CD8-positive, alpha-beta memory T cell (primary cell): ENCODE data around the gene ACADS. TPM values are rescaled to one million over a fixed set of nuclear protein-coding genes. Genes with fewer than 3 reads are reported as not detected.

Experiments
- CTCF ChIA-PET: fragments of 350-600 bp; sonication (Branson Sonifier 250); formaldehyde crosslinking; loops from one replicate; lab custom pipeline; 2021; ENCODE audit warnings: antibody characterized with exemption; lab: Charles Lee
- POLR2A ChIA-PET: fragments of 350-600 bp; sonication (Branson Sonifier 250); formaldehyde crosslinking; loops from one replicate; lab custom pipeline; 2021; ENCODE audit warnings: antibody characterized with exemption; lab: Charles Lee
- DNase-seq, 5 donors: peaks; one replicate each; pipeline versions ENCODE4 v3.0.0 to v3.0.0-alpha.2; 2020 to 2022; ENCODE audit warnings: mixed read lengths in 1 of 5
- H3K27ac ChIP-seq: one replicate; pipeline ENCODE4 v1.7.0; 2013; ENCODE audit warnings: low read depth, mild to moderate bottlenecking, low read length, moderate library complexity
- H3K27me3 ChIP-seq: 2 replicates; pipeline ENCODE4 v1.7.0; 2013; ENCODE audit warnings: low read length, mild to moderate bottlenecking; ENCODE audit not compliant: insufficient read depth, poor library complexity, severe bottlenecking
- H3K36me3 ChIP-seq: 2 replicates; pipeline ENCODE4 v1.7.0; 2013; ENCODE audit warnings: mild to moderate bottlenecking, low read length, moderate library complexity; ENCODE audit not compliant: insufficient read depth
- H3K4me1 ChIP-seq: 2 replicates; pipeline ENCODE4 v1.7.0; 2013; ENCODE audit warnings: mild to moderate bottlenecking, low read length, moderate library complexity; ENCODE audit not compliant: insufficient read depth
- H3K4me3 ChIP-seq: 2 replicates; pipeline ENCODE4 v1.7.0; 2013; ENCODE audit warnings: mild to moderate bottlenecking, low read length
- H3K9me3 ChIP-seq: 2 replicates; pipeline ENCODE4 v1.7.0; 2013; ENCODE audit warnings: mild to moderate bottlenecking, low read length
- H3K27ac Mint-ChIP-seq, 8 donors: one replicate each; pipeline ENCODE4 v1.8.0; 2020 to 2021; ENCODE audit warnings: mixed read lengths in 8 of 8, mild to moderate bottlenecking in 6 of 8, inconsistent platforms in 3 of 8, moderate library complexity in 3 of 8
- H3K27me3 Mint-ChIP-seq, 2 donors: one replicate each; pipeline ENCODE4 v1.8.0; 2020 to 2021; ENCODE audit warnings: mixed read lengths in 2 of 2, mild to moderate bottlenecking in 1 of 2, moderate library complexity in 1 of 2
- H3K36me3 Mint-ChIP-seq, 3 donors: one replicate each; pipeline ENCODE4 v1.8.0; 2020 to 2021; ENCODE audit warnings: mixed read lengths in 3 of 3, inconsistent platforms in 1 of 3, mild to moderate bottlenecking in 1 of 3
- H3K4me1 Mint-ChIP-seq, 3 donors: one replicate each; pipeline ENCODE4 v1.8.0; 2020 to 2021; ENCODE audit warnings: mixed read lengths in 3 of 3, inconsistent platforms in 1 of 3, mild to moderate bottlenecking in 1 of 3
- H3K4me3 Mint-ChIP-seq, 7 donors: one replicate each; pipeline ENCODE4 v1.8.0; 2020 to 2021; ENCODE audit warnings: mixed read lengths in 7 of 7, mild to moderate bottlenecking in 6 of 7, moderate library complexity in 4 of 7, inconsistent platforms in 2 of 7
- H3K9me3 Mint-ChIP-seq, 5 donors: one replicate each; pipeline ENCODE4 v1.8.0; 2020 to 2022; ENCODE audit warnings: mixed read lengths in 5 of 5, mild to moderate bottlenecking in 3 of 5, moderate library complexity in 2 of 5, inconsistent platforms in 1 of 5
- polyA plus RNA-seq: library from polyadenylated mRNA; unstranded; fragments of 300-500 nt; fragmentation: Illumina TruSeq; gene quantifications from one replicate; pipeline ENCODE4 v1.2.3, GENCODE V29; 2021
- total RNA-seq, 2 experiments: library from RNA; stranded (reverse); gene quantifications; one replicate each; pipeline ENCODE4 v1.2.3, GENCODE V29; 2021

Gene ACADS
- total and polyA plus RNA-seq, 3 experiments from 2014 or later = 11.2 to 19.7 (median 12.1) TPM

DNA sequence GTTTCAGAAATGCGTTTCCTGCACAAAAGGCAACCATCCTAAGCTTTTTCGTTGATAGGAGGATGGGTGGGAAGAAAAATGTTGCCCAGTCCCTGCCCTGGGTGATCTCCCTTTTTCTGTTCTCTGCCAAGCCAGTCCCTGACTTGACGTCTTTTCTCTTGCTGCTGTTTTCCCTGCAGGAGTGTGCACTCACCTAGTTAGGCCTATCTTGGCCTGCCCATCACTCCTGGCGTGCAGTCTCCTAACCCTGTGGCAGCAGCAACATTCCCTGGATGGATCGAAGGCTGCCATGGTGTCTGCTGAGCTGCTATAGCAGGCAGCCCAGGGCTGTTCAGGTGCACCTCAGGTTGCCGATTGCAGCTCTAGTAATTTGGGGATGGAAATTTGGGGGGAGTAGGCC is 14.2 kb upstream of the ACADS start:
- H3K27me3 ChIP-seq = no peaks in the 10 kb centered on the region
- POLR2A ChIA-PET = interaction anchor here (1.0 kb wide), 1 partner anchor 130 kb away, joined by 4 read pairs; the partner anchor contains the start of gene POP5
- peaks cover 6 to 31% (median 10%) of the 10 kb centered on the region in 3 donors for H3K36me3 Mint-ChIP-seq

DNA sequence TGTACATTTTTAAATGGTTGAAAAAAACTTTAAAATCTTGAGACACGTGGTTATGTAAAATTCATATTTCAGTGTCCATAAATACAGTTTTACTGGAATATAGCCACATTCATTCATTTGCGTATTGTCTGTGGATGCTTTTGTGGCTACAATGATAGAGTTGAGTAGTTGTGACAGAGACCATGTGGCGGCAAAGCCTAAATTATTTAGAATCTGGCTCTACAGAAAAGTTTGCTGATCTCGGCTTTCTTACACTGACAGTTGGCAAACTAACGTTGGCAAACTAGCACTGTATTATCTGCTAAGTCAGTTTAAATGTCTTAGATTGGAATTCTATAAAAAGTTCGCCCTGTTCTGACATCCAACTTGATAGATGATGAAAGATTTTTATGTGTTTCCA is 13.0 kb upstream of the ACADS start:
- Mint-ChIP-seq H3K4me1 (peaks cover 37 to 51% (median 39%) of the 10 kb centered on the region in 3 donors), H3K4me3 (peak overlapping the region in 4 of 7 donors; percentile 92 to 97 (median 92))
- CTCF ChIA-PET = interaction anchor here (4.3 kb wide), 1 partner anchor 64 kb away, joined by 26 read pairs; no protein-coding TSS in a partner anchor

More for the DNA sequence above, 14.2 kb upstream of the ACADS start:
- Histone ChIP-seq H3K27ac (no peak overlapping the region), H3K4me1 (peaks cover 25% of the 10 kb centered on the region), H3K9me3 (no peaks in the 10 kb centered on the region), H3K36me3 (no peaks in the 10 kb centered on the region), H3K4me3 (peak overlapping the region; percentile 71)
- peak overlapping the region; percentile 82 to 97 (median 92) for H3K4me3 Mint-ChIP-seq
- H3K9me3 Mint-ChIP-seq = no peaks in the 10 kb centered on the region
- DNase-seq = no peak
- CTCF ChIA-PET = interaction anchor here (1.2 to 4.3 kb wide), 5 partner anchors 13 to 130 kb away, joined by 4 to 26 read pairs (median 4); partner anchors contain the start of gene POP5
- H3K27ac Mint-ChIP-seq = peak overlapping the region; percentile 66 to 95 (median 92)
- H3K4me1 Mint-ChIP-seq = peaks cover 37 to 51% (median 37%) of the 10 kb centered on the region in 3 donors
- H3K27me3 Mint-ChIP-seq = no peaks in the 10 kb centered on the region

DNA sequence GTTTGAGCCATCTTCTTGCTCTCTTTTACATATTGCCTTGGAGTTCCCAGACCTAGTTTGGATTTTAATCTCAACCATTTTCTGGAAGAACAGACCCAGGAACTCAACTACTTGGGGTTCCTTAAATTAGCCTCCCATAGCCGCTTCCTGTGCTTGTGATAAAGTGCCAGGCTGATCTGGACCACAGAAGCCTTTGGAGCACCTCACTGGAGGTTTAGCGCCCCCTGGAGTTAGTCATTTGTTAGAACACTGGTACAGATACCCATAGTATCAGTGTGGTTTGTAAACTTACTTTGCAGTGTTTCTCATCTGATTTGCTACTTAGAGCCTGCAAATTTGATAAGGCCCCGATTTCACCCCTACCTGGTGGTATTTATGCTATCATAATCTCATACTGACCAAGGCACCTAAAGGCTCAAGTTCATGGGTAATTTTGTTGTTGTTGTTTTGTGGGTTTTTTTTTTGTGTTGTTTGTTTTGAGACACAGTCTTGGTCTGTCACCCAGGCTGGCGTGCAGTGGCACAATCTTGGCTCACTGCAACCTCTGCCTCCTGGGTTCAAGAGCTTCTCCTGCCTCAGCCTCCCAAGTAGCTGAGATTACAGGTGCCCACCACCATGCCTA is 11.7 kb upstream of the ACADS start:
- H3K9me3 Mint-ChIP-seq = no peaks in the 10 kb centered on the region
- ChIA-PET CTCF (interaction anchor here (0.9 to 2.0 kb wide), 4 partner anchors 15 to 70 kb away, joined by 3 to 10 read pairs (median 5); no protein-coding TSS in a partner anchor), POLR2A (interaction anchor here (0.7 kb wide), 1 partner anchor 178 kb away, joined by 3 read pairs; no protein-coding TSS in a partner anchor)
- H3K4me3 Mint-ChIP-seq = peak overlapping the region in 4 of 7 donors; percentile 49 to 83 (median 50)
- DNase-seq = peak; percentile 64 to 80 (median 72)
- H3K36me3 ChIP-seq = peaks cover 7% of the 10 kb centered on the region
- H3K27ac Mint-ChIP-seq = peak overlapping the region; percentile 7 to 94 (median 80)
- no peaks in the 10 kb centered on the region for H3K9me3 ChIP-seq
- no peak overlapping the region for H3K27ac ChIP-seq
- H3K4me1 ChIP-seq = peaks cover 25% of the 10 kb centered on the region
- H3K27me3 ChIP-seq = no peaks in the 10 kb centered on the region
- H3K4me1 Mint-ChIP-seq = peaks cover 34 to 48% (median 37%) of the 10 kb centered on the region in 3 donors
- H3K4me3 ChIP-seq = no peak overlapping the region
- peaks cover 9 to 54% (median 18%) of the 10 kb centered on the region in 3 donors for H3K36me3 Mint-ChIP-seq
- no peaks in the 10 kb centered on the region for H3K27me3 Mint-ChIP-seq

More for the DNA sequence above, 13.0 kb upstream of the ACADS start:
- Histone ChIP-seq H3K27me3 (no peaks in the 10 kb centered on the region), H3K36me3 (no peaks in the 10 kb centered on the region), H3K4me1 (peaks cover 25% of the 10 kb centered on the region), H3K9me3 (no peaks in the 10 kb centered on the region), H3K4me3 (no peak overlapping the region), H3K27ac (no peak overlapping the region)
- DNase-seq = no peak
- POLR2A ChIA-PET = no interaction called here
- peak overlapping the region in 5 of 8 donors; percentile 8 to 93 (median 92) for H3K27ac Mint-ChIP-seq
- H3K36me3 Mint-ChIP-seq = peaks cover 9 to 42% (median 15%) of the 10 kb centered on the region in 3 donors
- H3K9me3 Mint-ChIP-seq = no peaks in the 10 kb centered on the region
- no peaks in the 10 kb centered on the region for H3K27me3 Mint-ChIP-seq

DNA sequence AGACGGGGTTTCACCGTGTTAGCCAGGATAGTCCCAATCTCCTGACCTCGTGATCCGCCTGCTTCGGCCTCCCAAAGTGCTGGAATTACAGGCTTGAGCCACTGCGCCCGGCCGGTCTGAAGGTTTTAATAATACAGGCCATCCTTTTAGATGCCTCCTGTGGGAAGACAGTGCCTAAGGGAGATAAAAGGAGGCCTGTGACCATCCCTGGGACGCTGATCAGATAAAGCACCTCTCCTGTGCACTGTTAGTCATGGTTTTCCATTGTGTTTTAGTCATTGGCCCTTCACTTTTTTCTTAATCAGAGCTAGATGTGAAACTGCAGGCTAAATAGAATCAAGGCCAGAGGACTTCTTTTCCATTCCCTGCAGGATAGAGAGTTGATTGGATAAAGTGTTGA is 7.6 kb upstream of the ACADS start:
- Histone ChIP-seq H3K4me1 (peaks cover 6% of the 10 kb centered on the region), H3K36me3 (peaks cover 25% of the 10 kb centered on the region), H3K27ac (no peak overlapping the region), H3K4me3 (no peak overlapping the region), H3K27me3 (no peaks in the 10 kb centered on the region), H3K9me3 (no peaks in the 10 kb centered on the region)
- peak overlapping the region in 3 of 8 donors; percentile 9 to 72 (median 30) for H3K27ac Mint-ChIP-seq
- H3K4me1 Mint-ChIP-seq = peaks cover 10 to 17% (median 10%) of the 10 kb centered on the region in 3 donors
- peaks cover 23 to 88% (median 35%) of the 10 kb centered on the region in 3 donors for H3K36me3 Mint-ChIP-seq
- DNase-seq = no peak
- ChIA-PET CTCF (no interaction called here), POLR2A (no interaction called here)
- no peaks in the 10 kb centered on the region for H3K27me3 Mint-ChIP-seq
- H3K9me3 Mint-ChIP-seq = no peaks in the 10 kb centered on the region
- no peak overlapping the region for H3K4me3 Mint-ChIP-seq

DNA sequence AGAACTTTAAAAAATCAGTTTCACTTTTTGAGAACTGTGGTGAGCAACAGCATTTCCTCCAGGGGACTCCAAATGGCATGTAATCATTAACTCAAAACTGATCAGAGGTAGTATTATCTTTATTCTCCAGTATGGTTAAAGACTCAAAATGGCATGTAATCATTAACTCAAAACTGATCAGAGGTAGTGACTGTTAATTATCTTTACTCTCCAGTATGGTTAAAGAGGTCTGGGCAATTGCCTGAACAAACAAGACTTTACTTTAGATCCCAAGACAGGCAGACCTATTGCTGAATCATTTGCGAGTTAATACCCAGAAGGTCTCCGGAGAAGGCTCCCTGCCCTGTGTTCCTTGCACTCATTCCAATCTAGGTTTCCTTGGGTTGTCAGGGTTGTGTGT is 6.6 kb upstream of the ACADS start:
- no peak overlapping the region for H3K27ac ChIP-seq
- CTCF ChIA-PET = no interaction called here
- peak overlapping the region in 2 of 8 donors; percentile 27 to 32 for H3K27ac Mint-ChIP-seq

DNA sequence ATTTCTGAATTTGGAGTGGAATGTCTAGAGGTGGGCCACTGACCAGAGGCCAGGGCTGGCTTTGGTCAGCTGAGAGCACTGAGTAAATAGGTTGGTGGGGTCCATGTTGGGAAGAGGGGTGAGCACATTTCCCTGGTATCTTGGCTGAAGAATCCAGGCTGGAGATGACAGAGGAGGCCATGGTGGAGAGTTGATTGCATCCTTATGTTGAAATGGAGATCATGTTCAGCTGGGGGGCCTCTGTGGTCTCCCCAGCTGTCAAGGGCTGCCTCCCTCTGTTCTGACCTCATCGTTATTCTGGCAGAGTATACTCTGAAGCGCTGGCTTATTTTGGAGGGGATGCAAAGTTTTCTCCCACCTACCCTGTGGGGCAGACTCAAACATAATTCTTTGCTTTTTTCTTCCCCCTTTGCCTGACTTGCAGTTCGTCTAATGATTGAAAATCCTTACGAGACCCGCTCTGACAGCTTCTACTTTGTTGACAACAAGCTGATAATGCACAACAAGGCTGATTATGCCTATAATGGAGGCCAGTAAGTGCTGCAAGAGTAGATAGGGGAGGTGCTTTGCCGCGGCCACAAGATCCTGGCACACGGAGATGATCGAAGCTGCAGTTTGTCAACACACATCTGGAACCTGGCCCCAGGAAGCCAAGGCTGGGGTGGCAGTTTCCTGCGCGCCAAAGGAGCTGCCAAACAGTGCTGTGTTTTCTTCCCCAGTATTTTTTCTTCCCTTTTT is 6.0 kb upstream of the ACADS start:
- H3K36me3 ChIP-seq = peaks cover 25% of the 10 kb centered on the region
- Mint-ChIP-seq H3K27me3 (no peaks in the 10 kb centered on the region), H3K27ac (peak overlapping the region in 1 of 8 donors; percentile 27), H3K9me3 (no peaks in the 10 kb centered on the region), H3K4me3 (no peak overlapping the region), H3K4me1 (peaks cover 2 to 5% (median 5%) of the 10 kb centered on the region in 3 donors), H3K36me3 (peaks cover 19 to 82% (median 33%) of the 10 kb centered on the region in 3 donors)
- no peaks in the 10 kb centered on the region for H3K27me3 ChIP-seq
- no peaks in the 10 kb centered on the region for H3K4me1 ChIP-seq
- no peak overlapping the region for H3K4me3 ChIP-seq
- CTCF ChIA-PET = interaction anchor here (2.0 kb wide), 1 partner anchor 70 kb away, joined by 6 read pairs; no protein-coding TSS in a partner anchor
- no peak for DNase-seq
- POLR2A ChIA-PET = no interaction called here
- no peak overlapping the region for H3K27ac ChIP-seq
- no peaks in the 10 kb centered on the region for H3K9me3 ChIP-seq

More for the DNA sequence above, 6.6 kb upstream of the ACADS start:
- Mint-ChIP-seq H3K9me3 (no peaks in the 10 kb centered on the region), H3K4me1 (peaks cover 1 to 7% (median 3%) of the 10 kb centered on the region in 3 donors), H3K4me3 (no peak overlapping the region), H3K27me3 (no peaks in the 10 kb centered on the region), H3K36me3 (peaks cover 19 to 85% (median 33%) of the 10 kb centered on the region in 3 donors)
- no peak overlapping the region for H3K4me3 ChIP-seq
- DNase-seq = no peak
- POLR2A ChIA-PET = no interaction called here
- H3K4me1 ChIP-seq = no peaks in the 10 kb centered on the region
- no peaks in the 10 kb centered on the region for H3K27me3 ChIP-seq
- H3K36me3 ChIP-seq = peaks cover 25% of the 10 kb centered on the region
- no peaks in the 10 kb centered on the region for H3K9me3 ChIP-seq

DNA sequence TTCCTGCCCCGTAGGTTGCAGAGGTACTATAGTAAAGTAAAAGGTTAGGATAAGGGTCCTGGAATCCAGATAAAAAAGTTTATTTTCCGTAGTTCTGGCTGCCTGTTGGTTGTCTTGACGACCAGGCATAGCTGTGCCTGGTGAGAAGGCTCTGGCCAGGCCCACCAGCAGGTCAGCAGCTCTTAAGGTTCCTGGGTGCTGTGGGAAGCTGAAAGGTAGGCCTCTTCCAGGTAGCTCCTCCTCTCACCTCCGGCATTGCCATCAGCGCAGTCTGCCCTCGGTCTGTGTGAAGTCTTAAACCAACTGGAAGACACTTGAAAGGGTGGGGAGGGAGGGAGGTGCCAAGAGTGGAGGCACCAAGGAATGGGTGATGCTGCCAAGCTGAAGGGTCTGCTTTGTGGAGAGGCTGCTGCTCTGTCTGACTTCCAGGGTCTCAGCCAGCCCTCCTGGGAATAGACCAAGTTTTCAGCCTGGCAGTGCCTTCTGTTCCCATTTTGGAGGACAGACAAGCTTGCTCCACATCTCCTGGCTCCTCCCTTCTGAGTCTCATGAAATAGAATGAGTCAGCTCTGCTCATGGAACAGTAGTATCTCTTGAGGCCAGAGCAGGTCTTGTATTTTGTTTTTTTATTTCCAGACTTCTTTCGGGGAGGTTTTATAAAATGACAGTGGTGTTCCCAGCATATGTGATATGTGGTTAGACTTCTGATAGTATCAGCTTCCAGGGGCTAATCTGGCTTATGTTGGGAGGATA is 5.2 kb upstream of the ACADS start:
- H3K9me3 Mint-ChIP-seq = no peaks in the 10 kb centered on the region
- H3K36me3 Mint-ChIP-seq = peaks cover 19 to 77% (median 31%) of the 10 kb centered on the region in 3 donors
- Histone ChIP-seq H3K27ac (no peak overlapping the region), H3K36me3 (peaks cover 25% of the 10 kb centered on the region), H3K9me3 (no peaks in the 10 kb centered on the region), H3K4me1 (peaks cover 6% of the 10 kb centered on the region), H3K4me3 (no peak overlapping the region), H3K27me3 (no peaks in the 10 kb centered on the region)
- POLR2A ChIA-PET = no interaction called here
- DNase-seq = no peak
- no peaks in the 10 kb centered on the region for H3K27me3 Mint-ChIP-seq
- CTCF ChIA-PET = interaction anchor here (2.0 kb wide), 1 partner anchor 71 kb away, joined by 6 read pairs; no protein-coding TSS in a partner anchor
- H3K4me3 Mint-ChIP-seq = peak overlapping the region in 1 of 7 donors; percentile 23
- H3K27ac Mint-ChIP-seq = no peak overlapping the region
- H3K4me1 Mint-ChIP-seq = peaks cover 9 to 13% (median 12%) of the 10 kb centered on the region in 3 donors
